Fibroblast of upper back skin (primary cell): ENCODE data around the gene MYRIP.
"Not testable (repeated sequence)": the region's sequence is repeated elsewhere in the genome, so short reads cannot be mapped to it uniquely, and the experiment has no call there.

Experiments used
- DNase-seq: peaks from one replicate; pipeline ENCODE4 v3.0.0-alpha.2; 2013

Gene MYRIP

GRCh38 chr3:40088527-40089170 is 279.2 kb downstream of the MYRIP start:
- DNase-seq = no peak

GRCh38 chr3:40096661-40097111 is 287.3 kb downstream of the MYRIP start:
- no peak for DNase-seq

- DNase-seq = peak; percentile 30
Measured at GRCh38 chr3:40097131-40098117, 288.0 kb downstream of the MYRIP start.

- DNase-seq = no peak
Measured at GRCh38 chr3:40098261-40098759, 288.9 kb downstream of the MYRIP start.

- DNase-seq = no peak
Measured at GRCh38 chr3:40099871-40100270, 290.5 kb downstream of the MYRIP start.

GRCh38 chr3:40102182-40102581 is 292.8 kb downstream of the MYRIP start:
- DNase-seq = no peak

GRCh38 chr3:40103829-40104228 is 294.4 kb downstream of the MYRIP start:
- no peak for DNase-seq

- no peak for DNase-seq
Measured at GRCh38 chr3:40104441-40104840, 295.0 kb downstream of the MYRIP start.

- no peak for DNase-seq
Measured at GRCh38 chr3:40108643-40109042, 299.2 kb downstream of the MYRIP start.

GRCh38 chr3:40109641-40110490 is 300.5 kb downstream of the MYRIP start:
- peak; percentile 53 for DNase-seq

- DNase-seq = peak; percentile 84
Measured at GRCh38 chr3:40116478-40117177, 307.2 kb downstream of the MYRIP start.

- peak; percentile 27 for DNase-seq
Measured at GRCh38 chr3:40118091-40118490, 308.7 kb downstream of the MYRIP start.

- DNase-seq = no peak
Measured at GRCh38 chr3:40120067-40120692, 310.8 kb downstream of the MYRIP start.

GRCh38 chr3:40120806-40121205 is 311.4 kb downstream of the MYRIP start:
- peak; percentile 65 for DNase-seq

GRCh38 chr3:40124918-40125317 is 315.5 kb downstream of the MYRIP start:
- no peak for DNase-seq

- no peak for DNase-seq
Measured at GRCh38 chr3:40128166-40128565, 318.8 kb downstream of the MYRIP start.

GRCh38 chr3:40129510-40129909 is 320.1 kb downstream of the MYRIP start:
- no peak for DNase-seq

- DNase-seq = no peak
Measured at GRCh38 chr3:40129981-40130380, 320.6 kb downstream of the MYRIP start.

GRCh38 chr3:40130721-40131120 is 321.3 kb downstream of the MYRIP start:
- DNase-seq = no peak

GRCh38 chr3:40133886-40134575 is 324.6 kb downstream of the MYRIP start:
- DNase-seq = not testable (repeated sequence)
